LNCaP clone FGC (cell line): ENCODE data around the gene ACVRL1.

Source experiments
- DNase-seq: peaks from one replicate; pipeline ENCODE4 v3.0.0-alpha.2; 2011; ENCODE audit warnings: low read depth
- H3K4me3 ChIP-seq: 2 replicates; pipeline ENCODE4 v1.5.1; 2011; ENCODE audit warnings: mild to moderate bottlenecking, low read depth, low read length, control low read depth
- TF ChIP-seq, protein P1 (sequence below): IDR thresholded peaks from 2 replicates; pipeline ENCODE4 v1.5.1; 2012; ENCODE audit warnings: mild to moderate bottlenecking; ENCODE audit not compliant: control insufficient read depth, insufficient read depth; ENCODE audit errors: extremely low read depth

Gene ACVRL1

DNA sequence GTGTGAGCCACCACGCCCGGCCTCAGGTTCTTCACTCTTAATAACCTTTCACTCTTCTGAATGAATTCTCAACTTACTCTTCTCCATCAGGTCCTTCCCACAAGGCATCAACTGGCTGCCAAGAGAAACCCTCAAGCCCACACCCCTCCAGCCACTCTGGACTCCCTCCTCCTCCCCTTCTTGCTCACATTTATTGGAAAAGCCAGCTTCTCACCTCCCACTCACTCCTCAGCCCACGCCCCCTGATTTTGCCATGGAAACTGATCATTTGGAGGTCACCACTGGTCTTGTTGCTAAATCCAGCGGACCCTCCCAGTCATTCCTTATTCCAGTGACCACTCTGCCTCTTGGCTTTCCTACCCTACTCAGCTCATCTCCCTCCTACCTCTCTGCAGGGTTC, 26.8 kb downstream of the ACVRL1 start:
- TF ChIP-seq, protein P1, sequence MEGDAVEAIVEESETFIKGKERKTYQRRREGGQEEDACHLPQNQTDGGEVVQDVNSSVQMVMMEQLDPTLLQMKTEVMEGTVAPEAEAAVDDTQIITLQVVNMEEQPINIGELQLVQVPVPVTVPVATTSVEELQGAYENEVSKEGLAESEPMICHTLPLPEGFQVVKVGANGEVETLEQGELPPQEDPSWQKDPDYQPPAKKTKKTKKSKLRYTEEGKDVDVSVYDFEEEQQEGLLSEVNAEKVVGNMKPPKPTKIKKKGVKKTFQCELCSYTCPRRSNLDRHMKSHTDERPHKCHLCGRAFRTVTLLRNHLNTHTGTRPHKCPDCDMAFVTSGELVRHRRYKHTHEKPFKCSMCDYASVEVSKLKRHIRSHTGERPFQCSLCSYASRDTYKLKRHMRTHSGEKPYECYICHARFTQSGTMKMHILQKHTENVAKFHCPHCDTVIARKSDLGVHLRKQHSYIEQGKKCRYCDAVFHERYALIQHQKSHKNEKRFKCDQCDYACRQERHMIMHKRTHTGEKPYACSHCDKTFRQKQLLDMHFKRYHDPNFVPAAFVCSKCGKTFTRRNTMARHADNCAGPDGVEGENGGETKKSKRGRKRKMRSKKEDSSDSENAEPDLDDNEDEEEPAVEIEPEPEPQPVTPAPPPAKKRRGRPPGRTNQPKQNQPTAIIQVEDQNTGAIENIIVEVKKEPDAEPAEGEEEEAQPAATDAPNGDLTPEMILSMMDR = no peak
- DNase-seq = no peak
- no peak overlapping the region for H3K4me3 ChIP-seq

DNA sequence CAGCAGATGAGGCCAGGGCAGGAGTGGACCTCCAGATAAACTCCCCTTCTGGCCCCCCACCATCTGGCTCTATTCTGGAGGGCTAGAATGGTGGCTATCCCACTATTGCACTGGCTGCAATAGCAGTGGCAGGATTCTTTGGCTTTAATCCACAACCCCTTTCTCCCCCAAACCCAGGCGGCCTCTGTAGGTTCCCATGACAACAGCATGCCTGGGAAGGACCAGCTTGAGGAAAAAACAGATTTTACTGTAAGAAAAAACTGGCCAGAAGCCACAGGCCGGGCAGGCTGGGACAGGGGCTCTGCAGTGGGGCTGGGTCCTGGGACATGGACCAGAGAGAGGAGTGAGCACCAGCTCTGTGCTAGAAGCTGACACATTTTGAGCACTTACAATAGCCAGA, 30.6 kb downstream of the ACVRL1 start:
- H3K4me3 ChIP-seq = no peak overlapping the region
- TF ChIP-seq, protein P1 = no peak
- DNase-seq = no peak

GRCh38 chr12:51938726-51939125, 31.4 kb downstream of the ACVRL1 start:
- TF ChIP-seq, protein P1 = no peak
- no peak overlapping the region for H3K4me3 ChIP-seq
- DNase-seq = no peak

DNA sequence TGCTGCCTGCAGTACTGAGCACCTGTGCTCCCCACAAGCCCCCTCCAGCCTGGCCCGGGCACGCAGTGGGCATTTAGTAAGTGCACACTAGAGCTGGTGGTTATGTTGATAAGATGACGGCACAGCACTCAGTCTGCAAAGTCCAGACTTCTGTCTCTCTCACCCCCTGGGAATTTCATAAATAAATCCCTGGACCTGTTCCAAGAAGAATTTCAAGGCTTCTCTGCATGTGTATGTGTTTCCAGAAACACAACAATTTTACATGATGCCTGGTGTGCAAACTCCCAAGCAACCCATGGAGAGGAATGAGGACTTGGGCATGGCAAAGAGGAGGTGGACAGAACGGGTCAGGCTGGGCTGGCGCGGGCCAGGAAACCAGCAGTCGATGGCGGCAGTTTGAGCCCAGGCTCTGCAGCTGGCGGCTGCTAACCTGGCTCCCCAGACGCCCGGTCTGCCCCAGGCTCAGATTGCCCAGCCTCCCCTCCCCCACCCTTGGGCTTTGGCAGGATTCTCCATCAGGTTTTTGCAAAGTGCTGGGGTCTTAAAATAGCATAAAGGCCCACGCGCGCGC, 33.8 kb downstream of the ACVRL1 start:
- no peak overlapping the region for H3K4me3 ChIP-seq
- no peak for DNase-seq
- TF ChIP-seq, protein P1 = no peak

GRCh38 chr12:51941604-51942003, 34.3 kb downstream of the ACVRL1 start:
- no peak for DNase-seq
- H3K4me3 ChIP-seq = no peak overlapping the region
- TF ChIP-seq, protein P1 = no peak

- H3K4me3 ChIP-seq = no peak overlapping the region
- TF ChIP-seq, protein P1 = no peak
- no peak for DNase-seq
Observed at GRCh38 chr12:51942056-51942455, 34.8 kb downstream of the ACVRL1 start.

- DNase-seq = no peak
- TF ChIP-seq, protein P1 = no peak
- H3K4me3 ChIP-seq = no peak overlapping the region
Observed at GRCh38 chr12:51942501-51943000, 35.2 kb downstream of the ACVRL1 start.
